ENCODE data around the gene HGFAC.

The HGFAC gene

GRCh38 chr4:3464349-3464905, 22.7 kb downstream of the HGFAC start:
- DNase-seq = no peak

DNA sequence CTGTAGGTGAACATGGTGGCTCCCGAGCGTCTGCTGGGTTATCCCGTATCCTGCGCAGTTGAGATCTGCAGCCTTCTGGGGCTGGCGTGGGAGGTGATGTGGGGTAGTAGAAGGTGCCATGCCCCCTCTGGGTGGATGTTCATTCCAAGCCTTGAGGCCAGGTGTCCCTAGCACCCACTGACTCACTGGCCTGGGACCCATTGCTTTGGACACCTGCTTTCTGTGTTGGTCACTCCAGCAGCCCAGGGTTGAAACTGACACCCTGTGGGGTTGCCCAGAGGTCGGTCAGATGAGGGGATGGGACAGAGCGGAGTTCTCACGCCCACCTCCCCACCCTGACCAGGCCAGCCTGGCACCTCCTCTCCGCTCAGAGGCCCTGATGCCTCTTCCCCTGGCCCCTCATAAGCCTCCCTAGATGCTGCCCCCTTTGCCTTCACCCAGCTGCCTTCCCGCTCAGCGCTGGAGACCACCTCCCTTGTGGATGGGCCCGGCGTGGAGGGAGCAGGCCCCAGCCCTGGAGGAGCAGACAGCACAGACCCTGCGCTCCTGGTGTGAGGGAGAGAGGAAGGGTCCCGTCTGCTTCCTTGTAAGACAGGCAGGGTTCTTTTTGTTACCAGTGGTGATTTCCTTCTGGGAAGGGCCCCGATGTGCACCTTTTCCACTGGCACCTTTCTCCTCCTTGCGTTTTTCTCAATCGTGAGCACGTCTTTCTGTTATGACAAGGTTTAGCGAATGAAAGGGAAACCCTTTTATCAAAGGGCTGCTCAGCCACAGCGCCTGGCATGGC, 23.3 kb downstream of the HGFAC start:
- DNase-seq = no peak

- DNase-seq = no peak
Measured at GRCh38 chr4:3465698-3466671, 24.2 kb downstream of the HGFAC start.

DNA sequence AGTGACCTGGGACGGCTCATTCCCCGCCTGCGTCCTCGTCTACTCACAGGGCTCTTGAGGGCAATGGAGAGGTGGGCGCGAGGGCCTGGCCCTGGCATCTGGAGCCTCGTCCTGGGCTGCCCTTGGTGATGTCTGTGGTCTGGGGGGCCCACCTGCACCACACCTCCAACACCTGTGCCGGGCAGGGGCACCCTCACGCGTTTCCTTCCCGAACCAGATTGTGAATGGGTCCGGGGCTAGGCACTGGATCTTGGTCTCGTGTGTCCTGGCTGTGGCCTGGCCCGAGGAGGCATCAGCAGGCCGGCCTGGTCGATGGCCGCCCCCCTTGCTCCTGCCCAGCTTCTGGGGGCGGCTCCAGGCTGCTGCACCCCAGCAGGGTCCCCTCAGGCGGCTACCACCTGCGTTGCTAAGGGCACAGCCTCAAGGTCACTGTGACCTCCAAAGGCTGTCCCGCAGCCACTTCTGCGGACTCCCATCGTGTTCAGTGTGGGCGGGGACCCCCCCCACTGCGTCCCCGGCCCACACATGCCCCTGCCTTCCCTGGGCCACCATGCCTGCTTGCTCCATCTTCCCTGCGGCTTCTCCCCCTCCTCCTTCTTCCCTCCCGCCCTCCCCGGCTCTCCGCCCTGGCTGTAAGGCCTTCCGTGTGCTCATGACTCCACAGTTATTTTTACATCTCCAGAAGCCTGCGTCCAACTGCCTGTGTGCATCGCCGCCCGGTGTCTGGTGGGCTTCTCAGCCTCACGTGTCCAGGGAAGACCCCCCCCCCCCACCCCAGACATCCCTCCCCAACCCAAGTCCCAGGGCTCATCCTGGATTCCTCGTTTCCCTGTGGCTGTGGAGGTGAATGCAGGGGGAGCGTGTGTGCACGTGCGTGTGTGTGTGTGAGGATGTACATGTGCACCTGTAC, 25.2 kb downstream of the HGFAC start:
- no peak for DNase-seq

DNA sequence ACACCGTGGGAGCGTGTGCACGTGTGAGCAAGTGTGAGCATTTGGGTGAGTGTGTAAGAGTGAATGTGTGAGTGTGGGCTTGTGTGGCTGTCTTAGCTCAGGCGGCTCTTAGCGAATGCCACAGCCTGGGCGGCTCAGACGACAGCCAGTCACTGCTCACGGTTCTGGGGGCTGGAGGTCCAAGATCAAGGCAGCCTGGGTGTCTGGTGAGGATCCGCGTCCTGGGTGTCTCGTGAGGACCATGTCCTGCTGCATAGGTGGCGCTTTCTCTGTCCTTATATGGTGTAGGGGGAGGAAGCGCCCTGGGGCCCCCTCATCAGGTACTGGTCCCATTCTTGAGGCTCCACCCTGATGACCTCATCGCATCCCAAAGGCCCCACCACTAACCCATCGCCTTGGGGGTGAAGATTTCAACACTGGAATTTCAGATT, 25.8 kb downstream of the HGFAC start:
- no peak for DNase-seq

GRCh38 chr4:3468154-3468553, 26.4 kb downstream of the HGFAC start:
- no peak for DNase-seq

GRCh38 chr4:3468804-3469203, 27.0 kb downstream of the HGFAC start:
- DNase-seq = no peak

DNA sequence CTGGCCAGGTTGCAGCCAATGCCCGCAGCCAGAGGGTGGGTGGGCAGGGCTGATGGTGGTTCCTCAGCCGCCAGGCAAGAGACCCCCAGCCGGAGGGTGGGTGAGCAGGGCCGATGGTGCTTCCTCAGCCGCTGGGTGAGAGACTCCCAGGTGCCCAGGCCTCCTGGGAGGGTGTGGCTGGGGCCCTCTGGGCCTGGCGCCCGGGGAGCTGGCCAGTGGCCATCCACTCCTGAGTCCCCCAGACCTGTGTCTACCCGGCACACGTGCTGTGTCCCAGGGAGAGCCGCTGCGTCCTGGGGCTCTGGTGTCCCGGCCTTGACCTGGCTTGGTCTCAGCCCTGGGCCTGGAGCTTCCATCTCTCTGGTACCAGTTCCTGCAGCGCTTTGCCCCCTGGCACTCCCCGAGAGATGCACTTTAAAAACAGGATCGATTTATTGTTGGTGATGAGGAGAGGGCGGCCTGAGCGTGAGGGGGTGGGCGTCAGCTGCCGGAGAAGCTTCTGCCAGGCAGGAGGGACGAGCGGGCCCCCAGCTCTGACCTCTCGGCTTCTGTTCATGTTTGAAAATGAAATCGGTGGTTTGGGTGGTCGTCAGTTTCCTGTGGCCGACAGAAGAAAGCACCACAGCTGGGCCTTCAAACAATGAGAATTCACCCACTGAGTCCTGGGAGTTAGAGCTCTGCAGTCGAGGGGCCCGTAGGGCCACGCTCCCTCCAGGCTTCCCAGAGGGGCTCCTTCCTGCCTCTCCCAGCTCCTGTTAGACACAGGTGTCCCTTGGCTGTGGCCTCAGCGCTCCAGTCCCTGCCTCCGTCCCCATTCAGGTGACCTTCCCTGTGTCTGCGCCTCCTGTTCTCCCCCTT, 27.8 kb downstream of the HGFAC start:
- DNase-seq = no peak

DNA sequence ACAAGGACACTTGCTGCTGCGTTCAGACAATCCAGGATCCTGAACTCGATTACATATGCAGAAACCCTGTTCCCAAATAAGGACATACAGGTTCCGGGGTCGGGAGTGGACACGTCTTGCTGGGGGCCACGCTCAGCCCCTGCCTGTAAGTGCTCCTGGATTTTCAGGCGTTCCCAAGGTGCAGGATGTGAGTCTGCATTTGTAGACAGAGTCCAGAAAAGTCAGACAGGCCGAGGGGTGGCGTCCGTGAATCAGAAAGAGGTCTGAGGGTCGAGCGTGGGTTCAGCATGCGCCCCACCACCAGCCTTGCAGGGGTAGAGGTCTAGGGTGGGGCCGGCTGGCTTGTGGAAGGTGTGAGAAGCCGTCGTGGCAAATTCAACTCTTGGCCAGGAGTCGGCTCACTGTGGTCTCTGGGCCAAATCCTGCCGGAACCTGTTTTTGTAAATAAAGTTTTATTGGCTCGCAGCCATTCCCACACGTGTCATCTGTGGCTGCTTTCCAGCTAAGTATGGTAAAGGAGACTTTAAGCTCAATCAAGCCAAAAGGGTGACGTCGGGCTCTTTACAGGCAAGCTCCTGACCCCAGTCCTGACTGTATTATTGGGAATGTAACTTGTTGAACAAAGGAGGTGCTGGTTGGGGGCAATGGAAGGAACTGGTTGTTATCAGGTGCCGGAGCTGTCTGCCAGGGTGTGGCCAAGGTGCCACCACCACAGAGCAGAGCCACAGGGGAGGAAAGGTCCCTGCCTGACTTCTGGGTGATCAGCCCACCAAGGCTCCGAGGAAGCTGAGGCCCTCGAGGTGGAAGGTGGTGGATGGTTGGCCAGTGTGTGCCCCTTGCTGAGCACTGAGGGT, 28.7 kb downstream of the HGFAC start:
- DNase-seq = no peak

DNA sequence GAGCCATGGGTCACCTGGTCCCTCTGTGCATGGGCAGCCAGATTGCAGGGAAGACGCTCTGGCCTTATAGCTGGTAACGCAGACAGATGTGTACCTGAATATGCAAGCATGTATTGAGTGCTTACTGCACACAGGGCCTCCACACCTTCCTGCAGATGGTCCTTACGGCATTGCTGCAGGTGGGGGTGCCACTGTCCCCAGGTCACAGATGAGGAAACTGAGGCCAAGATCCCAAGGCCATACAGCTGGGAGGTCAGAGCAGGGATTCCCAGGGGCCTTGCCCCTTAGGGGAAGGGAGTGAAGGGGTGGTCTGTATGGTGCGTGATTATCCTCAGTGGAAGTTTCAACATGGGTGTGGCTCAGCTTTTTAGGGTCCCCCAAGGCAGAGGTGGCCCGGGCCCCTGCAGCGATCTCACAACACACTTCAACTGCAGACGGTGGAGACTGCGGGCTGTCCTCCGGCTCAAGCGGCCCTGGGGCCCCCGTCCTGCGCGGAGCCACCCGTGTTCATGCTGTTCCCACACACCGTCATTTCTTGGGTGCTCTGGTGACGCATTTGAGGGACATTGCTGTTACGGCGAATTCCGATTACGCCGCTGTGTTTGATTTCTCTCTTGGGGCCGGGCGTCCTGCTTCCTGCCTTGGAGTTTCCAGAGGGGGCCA, 29.5 kb downstream of the HGFAC start:
- DNase-seq = no peak

- no peak for DNase-seq
Measured at GRCh38 chr4:3471886-3472285, 30.1 kb downstream of the HGFAC start.

GRCh38 chr4:3472411-3473141, 30.8 kb downstream of the HGFAC start:
- DNase-seq = no peak

DNA sequence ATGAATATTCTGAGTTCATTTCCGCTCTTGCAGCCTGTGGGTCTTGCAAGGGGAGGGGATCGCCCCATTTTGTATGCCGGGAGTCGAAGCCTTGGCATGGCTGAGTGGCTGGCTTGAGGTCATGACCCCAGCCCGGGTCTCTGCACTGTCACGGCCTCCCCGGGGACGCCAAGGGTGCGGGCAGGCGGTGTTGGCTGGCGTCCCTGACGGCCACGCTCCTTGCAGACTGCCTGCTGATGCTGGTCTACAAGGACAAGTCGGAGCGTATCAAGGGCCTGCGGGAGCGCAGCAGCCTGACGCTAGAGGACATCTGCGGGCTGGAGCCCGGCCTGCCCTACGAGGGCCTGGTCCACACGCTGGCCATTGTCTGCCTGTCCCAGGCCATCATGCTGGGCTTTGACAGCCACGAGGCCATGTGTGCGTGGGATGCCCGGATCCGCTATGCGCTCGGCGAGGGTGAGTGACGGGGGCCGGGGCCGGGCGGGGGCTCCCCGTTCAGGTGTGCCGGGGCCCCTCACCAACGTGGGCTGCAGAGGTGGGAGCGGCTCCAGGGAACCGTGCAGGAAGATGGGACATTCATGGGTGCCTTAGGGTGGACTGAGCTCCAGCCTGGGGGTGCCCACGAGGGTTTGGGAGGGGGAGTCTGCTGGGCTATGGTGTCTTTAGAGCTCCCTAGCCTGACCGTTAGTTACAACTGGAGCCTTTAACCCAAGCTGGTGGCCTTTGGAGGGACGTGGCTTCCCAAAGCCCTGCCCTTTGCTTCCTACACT, 31.6 kb downstream of the HGFAC start:
- no peak for DNase-seq

DNA sequence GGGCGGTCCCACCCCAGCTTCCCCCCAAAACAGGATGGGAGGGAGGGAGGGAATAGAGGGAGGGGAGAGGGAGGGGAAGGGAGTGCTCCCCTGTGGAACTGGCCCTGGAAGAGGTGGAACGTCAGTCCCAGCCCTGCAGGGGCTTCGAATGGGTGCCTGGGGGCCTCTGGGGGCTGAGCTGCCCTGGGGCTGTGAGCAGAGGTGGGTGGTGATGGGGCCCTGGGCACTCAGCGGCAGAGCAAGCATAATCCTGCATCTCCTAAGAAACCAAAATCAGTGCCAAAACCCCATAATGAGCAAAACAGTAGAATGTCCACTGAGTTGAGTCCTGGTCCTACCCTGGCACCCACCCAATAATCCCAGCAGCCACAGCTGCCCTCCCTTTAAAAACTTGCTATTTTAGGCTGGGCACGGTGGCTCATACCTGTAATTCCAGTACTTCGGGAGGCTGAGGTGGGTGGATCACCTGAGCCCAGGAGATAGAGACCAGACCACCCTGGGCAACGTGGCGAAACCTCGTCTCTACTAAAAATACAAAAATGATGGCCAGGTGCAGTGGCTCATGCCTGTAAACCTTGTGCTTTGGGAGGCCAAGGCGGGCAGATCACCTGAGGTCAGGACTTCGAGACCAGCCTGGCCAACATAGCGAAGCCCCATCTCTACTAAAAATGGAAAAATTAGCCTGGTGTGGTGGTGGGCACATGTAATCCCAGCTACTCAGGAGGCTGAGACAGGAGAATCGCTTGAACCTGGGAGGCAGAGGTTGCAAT, 32.4 kb downstream of the HGFAC start:
- DNase-seq = no peak

- no peak for DNase-seq
Measured at GRCh38 chr4:3475041-3475712, 33.4 kb downstream of the HGFAC start.

DNA sequence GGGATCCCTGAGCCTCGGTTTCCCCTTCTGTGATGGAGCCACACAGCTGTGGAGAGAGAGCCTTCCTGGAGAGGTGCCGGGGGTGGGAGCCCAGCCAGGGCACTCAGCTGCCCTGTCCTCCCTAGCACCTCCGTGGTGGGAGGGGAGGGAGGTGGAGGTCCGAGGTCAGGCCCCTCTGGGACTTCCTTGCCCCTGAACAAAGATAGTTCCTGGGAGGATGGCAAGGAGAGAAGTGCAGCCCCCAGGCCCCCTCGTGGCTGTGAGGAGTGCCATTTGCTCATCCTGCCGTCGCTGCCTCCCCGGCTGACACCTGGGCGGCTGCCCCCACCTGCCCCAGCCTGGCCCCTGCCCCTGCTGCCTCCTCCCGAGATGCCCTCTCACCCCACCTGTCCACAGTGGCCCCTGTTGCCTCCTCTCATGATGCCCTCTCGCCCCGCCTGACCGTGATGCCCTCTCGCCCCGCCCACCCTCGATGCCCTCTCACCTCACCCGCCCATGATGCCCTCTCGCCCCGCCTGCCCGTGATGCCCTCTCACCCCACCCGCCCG, 34.0 kb downstream of the HGFAC start:
- DNase-seq = no peak

DNA sequence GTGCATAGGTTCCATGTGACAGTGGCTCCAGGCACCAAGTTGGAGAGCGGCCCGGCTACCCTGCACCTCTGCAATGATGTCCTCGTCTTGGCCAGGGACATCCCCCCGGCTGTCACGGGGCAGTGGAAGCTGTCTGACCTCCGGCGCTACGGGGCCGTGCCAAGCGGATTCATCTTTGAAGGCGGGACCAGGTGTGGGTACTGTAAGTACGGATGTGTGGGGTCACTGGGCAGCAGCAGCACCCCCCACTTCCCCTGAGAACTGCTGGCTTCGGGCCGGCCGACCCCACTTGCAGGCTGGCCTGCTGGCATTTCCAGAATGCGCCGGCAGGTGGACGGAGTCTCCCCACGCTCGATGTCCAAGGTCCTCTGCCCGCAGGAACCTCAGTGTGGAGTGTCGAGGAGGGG, 34.6 kb downstream of the HGFAC start:
- DNase-seq = no peak

Measured in left hindlimb (tissue), 1 donor.